MCF 10A (cell line): ENCODE results near the gene MYLK. TPM values are rescaled to one million over a fixed set of nuclear protein-coding genes. Genes with fewer than 3 reads are reported as not detected.

Source experiments
- BruUV-seq: library from RNA; stranded (reverse); fragments of 400-500 nt; replicated peaks from 2 replicates; lab custom pipeline; 2021; lab: Mats Ljungman, UMichigan
- CTCF ChIA-PET: fragments of 300-600 bp; sonication (Branson Sonifier 250); formaldehyde crosslinking; extraction: SDS; loops from one replicate; lab custom pipeline; 2021; ENCODE audit warnings: antibody characterized with exemption, inconsistent platforms; lab: Yijun Ruan, JAX
- POLR2A ChIA-PET: fragments of 300-600, 350-650 bp; sonication (Branson Sonifier 250); formaldehyde crosslinking; extraction: SDS; loops from one replicate; lab custom pipeline; 2020; ENCODE audit warnings: antibody characterized with exemption, inconsistent platforms; lab: Yijun Ruan, JAX
- DNase-seq: peaks from one replicate; pipeline ENCODE4 v3.0.0-alpha.2; 2018; ENCODE audit not compliant: unreplicated experiment
- H3K27ac Mint-ChIP-seq: one replicate; pipeline ENCODE4 v1.8.0; 2022; ENCODE audit warnings: mild to moderate bottlenecking, low read depth, mixed read lengths; ENCODE audit not compliant: unreplicated experiment
- H3K27me3 Mint-ChIP-seq: one replicate; pipeline ENCODE4 v1.8.0; 2022; ENCODE audit warnings: mixed read lengths; ENCODE audit not compliant: insufficient read depth, unreplicated experiment
- H3K36me3 Mint-ChIP-seq: one replicate; pipeline ENCODE4 v1.8.0; 2022; ENCODE audit warnings: mild to moderate bottlenecking, moderate library complexity, mixed read lengths; ENCODE audit not compliant: insufficient read depth, unreplicated experiment
- H3K4me1 Mint-ChIP-seq: one replicate; pipeline ENCODE4 v1.8.0; 2022; ENCODE audit warnings: mixed read lengths; ENCODE audit not compliant: insufficient read depth, unreplicated experiment
- H3K4me3 Mint-ChIP-seq: one replicate; pipeline ENCODE4 v1.8.0; 2022; ENCODE audit warnings: mild to moderate bottlenecking, moderate library complexity, mixed read lengths; ENCODE audit not compliant: unreplicated experiment
- H3K9me3 Mint-ChIP-seq: one replicate; pipeline ENCODE4 v1.8.0; 2022; ENCODE audit warnings: mixed read lengths; ENCODE audit not compliant: unreplicated experiment
- CTCF ChIP-seq: fragments of 200-600 bp; IDR thresholded peaks from one replicate; pipeline ENCODE4 v1.8.0; 2022; ENCODE audit warnings: antibody characterized with exemption, mild to moderate bottlenecking; ENCODE audit not compliant: unreplicated experiment
- intact Hi-C: fragments of 100-400 bp; cut with micrococcal nuclease; formaldehyde crosslinking; loops from 2 replicates; pipeline ENCODE4 v1.14.1; 2022
- total RNA-seq: library from RNA; stranded (reverse); gene quantifications from 2 replicates; pipeline ENCODE4 v1.2.3, GENCODE V29; 2022

The MYLK gene
- total RNA-seq, 1 experiment from 2014 or later, result 2.3 TPM

GRCh38 chr3:123798550-123798949, 85.6 kb downstream of the MYLK start:
- no peak for TF ChIP-seq CTCF
- no peak overlapping the region for H3K27ac Mint-ChIP-seq
- POLR2A ChIA-PET, result interaction anchor here (0.5 to 1.1 kb wide), 2 partner anchors 9 to 340 kb away, joined by 3 to 4 read pairs; no protein-coding TSS in a partner anchor
- no peaks in the 10 kb centered on the region for H3K36me3 Mint-ChIP-seq
- H3K4me3 Mint-ChIP-seq, result no peak overlapping the region
- peaks cover 4% of the 10 kb centered on the region for H3K27me3 Mint-ChIP-seq
- no TSS peak for BruUV-seq
- intact Hi-C loops, result no loop called here
- no peak for DNase-seq
- CTCF ChIA-PET, result interaction anchor here (0.5 to 1.3 kb wide), 2 partner anchors 75 to 127 kb away, joined by 3 read pairs; no protein-coding TSS in a partner anchor
- H3K9me3 Mint-ChIP-seq, result no peaks in the 10 kb centered on the region
- peaks cover 6% of the 10 kb centered on the region for H3K4me1 Mint-ChIP-seq

GRCh38 chr3:123795471-123796251, 88.5 kb downstream of the MYLK start:
- H3K9me3 Mint-ChIP-seq, result no peaks in the 10 kb centered on the region
- no TSS peak for BruUV-seq
- ChIA-PET POLR2A (no interaction called here), CTCF (interaction anchor here (0.8 kb wide), 1 partner anchor 72 kb away, joined by 3 read pairs; no protein-coding TSS in a partner anchor)
- H3K36me3 Mint-ChIP-seq, result no peaks in the 10 kb centered on the region
- no peak overlapping the region for H3K4me3 Mint-ChIP-seq
- H3K27me3 Mint-ChIP-seq, result no peaks in the 10 kb centered on the region
- TF ChIP-seq CTCF, result no peak
- no peak for DNase-seq
- no peak overlapping the region for H3K27ac Mint-ChIP-seq
- intact Hi-C loops, result no loop called here
- peaks cover 28% of the 10 kb centered on the region for H3K4me1 Mint-ChIP-seq

DNA sequence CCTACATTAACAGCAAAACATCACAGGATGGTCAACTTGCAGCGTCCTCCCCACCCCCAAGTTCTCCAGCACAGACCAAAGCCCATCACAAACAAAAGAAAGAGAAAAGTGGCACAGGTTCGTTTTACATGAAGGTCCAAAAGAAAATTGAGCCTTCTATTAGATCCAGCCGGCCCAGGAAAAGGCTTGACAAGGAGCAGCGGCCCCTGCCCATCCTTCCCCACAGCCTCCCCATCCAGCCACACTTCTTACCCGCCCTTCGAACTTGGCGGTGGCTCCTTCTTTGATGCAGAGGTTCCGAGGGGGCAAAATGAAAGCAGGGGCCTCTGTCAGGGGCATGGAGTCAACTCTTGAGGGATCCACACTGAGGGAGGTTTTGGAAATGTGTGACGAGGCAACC, 90.7 kb downstream of the MYLK start:
- DNase-seq, result no peak
- CTCF ChIA-PET, result interaction anchor here (0.6 kb wide), 1 partner anchor 12 kb away, joined by 3 read pairs; no protein-coding TSS in a partner anchor
- TF ChIP-seq CTCF, result no peak
- Mint-ChIP-seq H3K27ac (no peak overlapping the region), H3K27me3 (no peaks in the 10 kb centered on the region), H3K36me3 (no peaks in the 10 kb centered on the region), H3K9me3 (no peaks in the 10 kb centered on the region), H3K4me3 (no peak overlapping the region), H3K4me1 (peaks cover 23% of the 10 kb centered on the region)
- intact Hi-C loops, result no loop called here
- no TSS peak for BruUV-seq
- POLR2A ChIA-PET, result interaction anchor here (1.1 kb wide), 1 partner anchor 14 kb away, joined by 3 read pairs; no protein-coding TSS in a partner anchor

- no peak for DNase-seq
- Mint-ChIP-seq H3K4me1 (peaks cover 23% of the 10 kb centered on the region), H3K27me3 (no peaks in the 10 kb centered on the region), H3K9me3 (no peaks in the 10 kb centered on the region), H3K4me3 (no peak overlapping the region), H3K36me3 (no peaks in the 10 kb centered on the region), H3K27ac (no peak overlapping the region)
- intact Hi-C loops, result no loop called here
- CTCF ChIA-PET, result interaction anchor here (0.6 kb wide), 1 partner anchor 11 kb away, joined by 3 read pairs; no protein-coding TSS in a partner anchor
- no TSS peak for BruUV-seq
- POLR2A ChIA-PET, result interaction anchor here (0.6 to 1.1 kb wide), 2 partner anchors 11 to 15 kb away, joined by 3 read pairs; no protein-coding TSS in a partner anchor
- TF ChIP-seq CTCF, result no peak
These were observed 91.5 kb downstream of the MYLK start for GRCh38 chr3:123792473-123793201.
